ENCODE data around the gene ZBTB46. TPM values are rescaled to one million over a fixed set of nuclear protein-coding genes. Genes with fewer than 3 reads are reported as not detected.
"Not testable (repeated sequence)": the region's sequence is repeated elsewhere in the genome, so short reads cannot be mapped to it uniquely, and the experiment has no call there.

The ZBTB46 gene
- total RNA-seq, 2 donors from 2014 or later: 0.25 to 1.2 TPM

- Mint-ChIP-seq H3K27ac (no peak overlapping the region), H3K36me3 (no peaks in the 10 kb centered on the region), H3K4me3 (no peak overlapping the region), H3K4me1 (ENCODE audit: low read depth in 2 of 2) (no peaks in the 10 kb centered on the region), H3K9me3 (no peaks in the 10 kb centered on the region), H3K27me3 (peaks cover 0 to 1% of the 10 kb centered on the region in 2 donors)
- DNase-seq (ENCODE audit: low spot score) (peak; percentile 48), ATAC-seq (no peak)
These were observed 41.1 kb downstream of the ZBTB46 start for GRCh38 chr20:63789836-63790571.

GRCh38 chr20:63787749-63788148 is 43.3 kb downstream of the ZBTB46 start:
- Mint-ChIP-seq H3K36me3 (no peaks in the 10 kb centered on the region), H3K4me1 (ENCODE audit: low read depth in 2 of 2) (no peaks in the 10 kb centered on the region), H3K4me3 (no peak overlapping the region), H3K27me3 (no peaks in the 10 kb centered on the region), H3K27ac (no peak overlapping the region), H3K9me3 (no peaks in the 10 kb centered on the region)
- no peak for ATAC-seq
- peak; percentile 42 for DNase-seq (ENCODE audit: low spot score)

GRCh38 chr20:63787302-63787701 is 43.8 kb downstream of the ZBTB46 start:
- H3K9me3 Mint-ChIP-seq: no peaks in the 10 kb centered on the region
- peak; percentile 32 for DNase-seq (ENCODE audit: low spot score)
- H3K4me3 Mint-ChIP-seq: no peak overlapping the region
- H3K4me1 Mint-ChIP-seq (ENCODE audit: low read depth in 2 of 2): no peaks in the 10 kb centered on the region
- no peak overlapping the region for H3K27ac Mint-ChIP-seq
- no peaks in the 10 kb centered on the region for H3K36me3 Mint-ChIP-seq
- no peak for ATAC-seq
- no peaks in the 10 kb centered on the region for H3K27me3 Mint-ChIP-seq

- H3K4me3 Mint-ChIP-seq: no peak overlapping the region
- no peak overlapping the region for H3K27ac Mint-ChIP-seq
- no peak for DNase-seq (ENCODE audit: low spot score)
- H3K4me1 Mint-ChIP-seq (ENCODE audit: low read depth in 2 of 2): no peaks in the 10 kb centered on the region
- H3K9me3 Mint-ChIP-seq: no peaks in the 10 kb centered on the region
- H3K36me3 Mint-ChIP-seq: no peaks in the 10 kb centered on the region
- H3K27me3 Mint-ChIP-seq: no peaks in the 10 kb centered on the region
- ATAC-seq: no peak
These were observed 45.4 kb downstream of the ZBTB46 start for GRCh38 chr20:63785691-63786131.

- Mint-ChIP-seq H3K4me1 (ENCODE audit: low read depth in 2 of 2) (no peaks in the 10 kb centered on the region), H3K27ac (no peak overlapping the region), H3K36me3 (no peaks in the 10 kb centered on the region), H3K4me3 (no peak overlapping the region), H3K27me3 (no peaks in the 10 kb centered on the region), H3K9me3 (no peaks in the 10 kb centered on the region)
- DNase-seq (ENCODE audit: low spot score) (no peak), ATAC-seq (no peak)
These were observed 47.1 kb downstream of the ZBTB46 start for GRCh38 chr20:63783970-63784369.

- DNase-seq (ENCODE audit: low spot score) (no peak), ATAC-seq (peak in 1 of 2 donors; percentile 37)
- no peaks in the 10 kb centered on the region for H3K36me3 Mint-ChIP-seq
- H3K4me3 Mint-ChIP-seq: no peak overlapping the region
- H3K4me1 Mint-ChIP-seq (ENCODE audit: low read depth in 2 of 2): no peaks in the 10 kb centered on the region
- no peaks in the 10 kb centered on the region for H3K9me3 Mint-ChIP-seq
- no peak overlapping the region for H3K27ac Mint-ChIP-seq
- H3K27me3 Mint-ChIP-seq: no peaks in the 10 kb centered on the region
These were observed 48.5 kb downstream of the ZBTB46 start for GRCh38 chr20:63782521-63782971.

GRCh38 chr20:63782051-63782471 is 49.0 kb downstream of the ZBTB46 start:
- Mint-ChIP-seq H3K27me3 (no peaks in the 10 kb centered on the region), H3K4me3 (no peak overlapping the region), H3K27ac (no peak overlapping the region), H3K9me3 (no peaks in the 10 kb centered on the region), H3K4me1 (ENCODE audit: low read depth in 2 of 2) (no peaks in the 10 kb centered on the region), H3K36me3 (no peaks in the 10 kb centered on the region)
- ATAC-seq: peak; percentile 78 to 82
- DNase-seq (ENCODE audit: low spot score): no peak

GRCh38 chr20:63781181-63781580 is 49.9 kb downstream of the ZBTB46 start:
- DNase-seq (ENCODE audit: low spot score): no peak
- Mint-ChIP-seq H3K27me3 (no peaks in the 10 kb centered on the region), H3K27ac (no peak overlapping the region), H3K4me3 (peak overlapping the region; percentile 10), H3K9me3 (no peaks in the 10 kb centered on the region), H3K36me3 (no peaks in the 10 kb centered on the region), H3K4me1 (ENCODE audit: low read depth in 2 of 2) (no peaks in the 10 kb centered on the region)
- ATAC-seq: no peak

- Mint-ChIP-seq H3K27me3 (no peaks in the 10 kb centered on the region), H3K4me1 (ENCODE audit: low read depth in 2 of 2) (peaks cover 0 to 3% of the 10 kb centered on the region in 2 donors), H3K9me3 (no peaks in the 10 kb centered on the region), H3K36me3 (no peaks in the 10 kb centered on the region), H3K4me3 (no peak overlapping the region), H3K27ac (no peak overlapping the region)
- ATAC-seq: no peak
- DNase-seq (ENCODE audit: low spot score): no peak
These were observed 52.2 kb downstream of the ZBTB46 start for GRCh38 chr20:63778857-63779256.

GRCh38 chr20:63778034-63778752 is 52.9 kb downstream of the ZBTB46 start:
- Mint-ChIP-seq H3K4me1 (ENCODE audit: low read depth in 2 of 2) (peaks cover 0 to 3% of the 10 kb centered on the region in 2 donors), H3K27ac (no peak overlapping the region), H3K36me3 (no peaks in the 10 kb centered on the region), H3K27me3 (no peaks in the 10 kb centered on the region), H3K4me3 (no peak overlapping the region), H3K9me3 (no peaks in the 10 kb centered on the region)
- DNase-seq (ENCODE audit: low spot score): no peak
- no peak for ATAC-seq

- ATAC-seq (no peak), DNase-seq (ENCODE audit: low spot score) (no peak)
- H3K36me3 Mint-ChIP-seq: no peaks in the 10 kb centered on the region
- H3K4me1 Mint-ChIP-seq (ENCODE audit: low read depth in 2 of 2): peaks cover 0 to 3% of the 10 kb centered on the region in 2 donors
- H3K27ac Mint-ChIP-seq: no peak overlapping the region
- H3K9me3 Mint-ChIP-seq: no peaks in the 10 kb centered on the region
- no peaks in the 10 kb centered on the region for H3K27me3 Mint-ChIP-seq
- H3K4me3 Mint-ChIP-seq: no peak overlapping the region
These were observed 53.5 kb downstream of the ZBTB46 start for GRCh38 chr20:63777614-63778013.

- not testable (repeated sequence) for H3K27ac Mint-ChIP-seq; DNase-seq (ENCODE audit: low spot score); H3K9me3 Mint-ChIP-seq; H3K4me1 Mint-ChIP-seq (ENCODE audit: low read depth in 2 of 2); H3K36me3 Mint-ChIP-seq; ATAC-seq; H3K4me3 Mint-ChIP-seq; H3K27me3 Mint-ChIP-seq
These were observed 54.2 kb downstream of the ZBTB46 start for GRCh38 chr20:63776875-63777274.

- DNase-seq (ENCODE audit: low spot score) (peak; percentile 60), ATAC-seq (no peak)
- no peak overlapping the region for H3K4me3 Mint-ChIP-seq
These were observed 55.7 kb downstream of the ZBTB46 start for GRCh38 chr20:63775096-63775978.

More at GRCh38 chr20:63775096-63775978, 55.7 kb downstream of the ZBTB46 start:
- Mint-ChIP-seq H3K36me3 (no peaks in the 10 kb centered on the region), H3K27me3 (no peaks in the 10 kb centered on the region), H3K9me3 (no peaks in the 10 kb centered on the region), H3K27ac (no peak overlapping the region), H3K4me1 (ENCODE audit: low read depth in 2 of 2) (peaks cover 0 to 3% of the 10 kb centered on the region in 2 donors)
